ENCODE data around the gene ATP13A3. TPM values are rescaled to one million over a fixed set of nuclear protein-coding genes. Genes with fewer than 3 reads are reported as not detected.

The ATP13A3 gene
- total and polyA plus RNA-seq, 2 donors (not counting 1 experiment from before 2014, with no cell fraction given) = 6.1 to 61.1 TPM

- H3K4me1 ChIP-seq (ENCODE audit: control insufficient read depth in 2 of 2, insufficient read depth in 2 of 2, low read length in 2 of 2) = peaks cover 0 to 4% of the 10 kb centered on the region in 2 donors
- ATAC-seq (ENCODE audit: low read depth) (no peak), DNase-seq (no peak)
- no peak overlapping the region for H3K9ac ChIP-seq (ENCODE audit: low read length)
- H3K79me2 ChIP-seq (ENCODE audit: control insufficient read depth, insufficient read depth, low read length) = peaks cover 78% of the 10 kb centered on the region
- no peak overlapping the region for H2AFZ ChIP-seq (ENCODE audit: insufficient read depth, low read depth, low read length, poor library complexity, severe bottlenecking)
- ChIA-PET POLR2A (no interaction called here), CTCF (interaction anchor here (0.6 to 12.6 kb wide), 5 partner anchors 13 to 123 kb away, joined by 3 to 193 read pairs (median 49); no protein-coding TSS in a partner anchor)
- H3K4me3 ChIP-seq (ENCODE audit: control extremely low read depth in 1 of 5, extremely low read depth in 1 of 5, insufficient read depth in 1 of 5, low read depth in 2 of 5, low read length in 4 of 5) = no peak overlapping the region
- no peaks in the 10 kb centered on the region for H3K9me3 ChIP-seq (ENCODE audit: control extremely low read depth in 1 of 3, control insufficient read depth in 2 of 3, insufficient read depth in 1 of 3, low read length in 2 of 3)
- no peaks in the 10 kb centered on the region for H3K9me3 Mint-ChIP-seq (ENCODE audit: insufficient read depth)
- no peaks in the 10 kb centered on the region for H3K27me3 ChIP-seq (replicated peaks in 1 of 4; ENCODE audit: control extremely low read depth in 1 of 4, control insufficient read depth in 3 of 4, insufficient read depth in 4 of 4, low read length in 3 of 4)
- TF ChIP-seq CTCF (IDR thresholded peaks at IDR 0.05) = no peak
- TF ChIP-seq EZH2 (IDR thresholded peaks at IDR 0.05; ENCODE audit: borderline replicate concordance, insufficient read depth, low read depth, low read length, poor library complexity, severe bottlenecking) = no peak
- H4K20me1 ChIP-seq (ENCODE audit: control insufficient read depth, insufficient read depth, low read length, poor library complexity, severe bottlenecking) = no peaks in the 10 kb centered on the region
- no peak overlapping the region for H3K27ac Mint-ChIP-seq
- intact Hi-C loops (cut with micrococcal nuclease) = no loop called here
- H3K4me1 Mint-ChIP-seq = peaks cover 17% of the 10 kb centered on the region
- H3K4me3 Mint-ChIP-seq = no peak overlapping the region
- H3K4me2 ChIP-seq (replicated peaks; ENCODE audit: low read depth, low read length, poor library complexity, severe bottlenecking) = no peak overlapping the region
- no peaks in the 10 kb centered on the region for H3K36me3 ChIP-seq (replicated peaks in 1 of 2; ENCODE audit: control extremely low read depth in 1 of 2, control insufficient read depth in 1 of 2, extremely low read depth in 1 of 2, insufficient read depth in 2 of 2, low read length in 1 of 2)
- H3K27me3 Mint-ChIP-seq = no peaks in the 10 kb centered on the region
- H3K27ac ChIP-seq (ENCODE audit: low read length in 2 of 2) = no peak overlapping the region
Measured at GRCh38 chr3:194469977-194470376, 16.8 kb downstream of the ATP13A3 start.

- DNase-seq (no peak), ATAC-seq (ENCODE audit: low read depth) (no peak)
- Histone ChIP-seq H3K4me3 (ENCODE audit: control extremely low read depth in 1 of 5, extremely low read depth in 1 of 5, insufficient read depth in 1 of 5, low read depth in 2 of 5, low read length in 4 of 5) (no peak overlapping the region), H3K4me1 (ENCODE audit: control insufficient read depth in 2 of 2, insufficient read depth in 2 of 2, low read length in 2 of 2) (peaks cover 0 to 4% of the 10 kb centered on the region in 2 donors), H2AFZ (ENCODE audit: insufficient read depth, low read depth, low read length, poor library complexity, severe bottlenecking) (no peak overlapping the region), H3K9ac (ENCODE audit: low read length) (no peak overlapping the region), H3K27me3 (replicated peaks in 1 of 4; ENCODE audit: control extremely low read depth in 1 of 4, control insufficient read depth in 3 of 4, insufficient read depth in 4 of 4, low read length in 3 of 4) (no peaks in the 10 kb centered on the region), H3K36me3 (replicated peaks in 1 of 2; ENCODE audit: control extremely low read depth in 1 of 2, control insufficient read depth in 1 of 2, extremely low read depth in 1 of 2, insufficient read depth in 2 of 2, low read length in 1 of 2) (peaks cover 0 to 2% of the 10 kb centered on the region in 2 experiments), H3K9me3 (ENCODE audit: control extremely low read depth in 1 of 3, control insufficient read depth in 2 of 3, insufficient read depth in 1 of 3, low read length in 2 of 3) (no peaks in the 10 kb centered on the region), H3K27ac (ENCODE audit: low read length in 2 of 2) (no peak overlapping the region), H3K79me2 (ENCODE audit: control insufficient read depth, insufficient read depth, low read length) (peaks cover 89% of the 10 kb centered on the region), H4K20me1 (ENCODE audit: control insufficient read depth, insufficient read depth, low read length, poor library complexity, severe bottlenecking) (peaks cover 14% of the 10 kb centered on the region), H3K4me2 (replicated peaks; ENCODE audit: low read depth, low read length, poor library complexity, severe bottlenecking) (no peak overlapping the region)
- intact Hi-C loops (cut with micrococcal nuclease) = no loop called here
- peaks cover 17% of the 10 kb centered on the region for H3K4me1 Mint-ChIP-seq
- POLR2A ChIA-PET = no interaction called here
- WGBS (ENCODE audit: insufficient coverage) = no CpG with 5 or more reads among the region's 3 CpGs
- H3K27me3 Mint-ChIP-seq = no peaks in the 10 kb centered on the region
- TF ChIP-seq EZH2 (IDR thresholded peaks at IDR 0.05; ENCODE audit: borderline replicate concordance, insufficient read depth, low read depth, low read length, poor library complexity, severe bottlenecking) (no peak), CTCF (IDR thresholded peaks at IDR 0.05) (no peak)
- no peak overlapping the region for H3K27ac Mint-ChIP-seq
- no peak overlapping the region for H3K4me3 Mint-ChIP-seq
- no peaks in the 10 kb centered on the region for H3K9me3 Mint-ChIP-seq (ENCODE audit: insufficient read depth)
- CTCF ChIA-PET = interaction anchor here (0.5 to 12.6 kb wide), 6 partner anchors 10 to 125 kb away, joined by 3 to 193 read pairs (median 3); no protein-coding TSS in a partner anchor
Measured at GRCh38 chr3:194468086-194468485, 18.7 kb downstream of the ATP13A3 start.

Measured in B cell (primary cell).